GM20431 (cell line): ENCODE data around the gene SP140L.
"Not testable (repeated sequence)": the region's sequence is repeated elsewhere in the genome, so short reads cannot be mapped to it uniquely, and the experiment has no call there.

Source experiments
- in situ Hi-C: fragments of 300-500 bp; cut with MseI, MboI; formaldehyde crosslinking; loops from one replicate; pipeline ENCODE4 v1.15.0; 2020; ENCODE audit warnings: low sequenced_read_pairs; ENCODE audit not compliant: unreplicated experiment

The SP140L gene

DNA sequence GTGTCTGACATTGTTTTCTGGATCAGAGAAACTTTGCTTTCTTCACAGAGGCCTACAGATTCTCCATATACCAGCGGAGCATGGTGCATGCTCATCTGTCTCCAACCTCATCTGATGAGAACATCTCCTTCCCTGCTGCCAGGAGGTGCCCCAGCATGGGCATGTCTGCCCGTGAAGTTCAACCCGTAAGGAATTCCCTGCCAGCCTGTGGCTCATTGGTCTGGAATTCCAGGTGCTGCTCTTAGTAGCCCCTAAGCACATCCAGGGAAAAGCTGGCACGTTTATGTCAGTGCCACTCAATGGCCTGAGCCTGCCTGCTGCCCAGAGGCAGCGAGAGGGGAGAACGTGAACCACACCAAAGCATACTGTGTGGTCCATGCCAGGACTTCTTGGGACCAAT is 87.3 kb downstream of the SP140L start:
- in situ Hi-C loops: no loop called here

DNA sequence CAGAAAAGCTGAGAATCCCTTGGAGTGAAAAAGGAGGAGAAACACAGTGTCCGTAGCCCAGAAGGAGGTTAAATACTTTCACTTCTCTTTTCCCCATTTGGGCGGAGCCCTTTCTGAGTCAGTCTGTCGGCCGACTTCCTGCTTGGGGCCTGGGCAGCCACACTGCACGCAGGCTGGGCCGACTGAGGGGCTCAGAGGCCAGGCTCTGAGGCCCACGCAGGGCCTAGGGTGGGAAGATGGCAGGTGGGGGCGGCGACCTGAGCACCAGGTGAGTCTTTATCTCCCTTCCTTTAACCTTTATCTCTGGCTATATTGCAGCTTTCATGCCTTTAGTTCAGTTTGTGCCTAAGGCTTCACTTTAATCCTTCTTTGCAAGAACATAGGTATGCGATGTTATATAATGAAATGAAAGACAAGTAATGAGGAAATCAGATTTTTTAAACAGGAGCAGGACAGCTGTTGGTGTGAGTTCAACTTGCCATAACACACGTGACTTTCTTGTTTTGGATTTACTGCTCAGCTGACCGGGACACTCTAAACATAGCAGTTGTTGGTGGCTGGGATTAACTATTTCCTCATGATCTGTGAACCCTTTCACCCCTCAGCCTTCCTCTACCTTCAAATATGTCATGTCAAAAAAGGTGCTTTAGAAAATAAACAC is 89.2 kb downstream of the SP140L start, which contains the start of gene SP100:
Gene SP100 (plus strand): TSS at position 141 of the 661 bp plus-strand sequence. CDS start 96 bp downstream, at position 237.
- in situ Hi-C loops: no loop called here

GRCh38 chr2:230417436-230417835 is 90.4 kb downstream of the SP140L start:
- in situ Hi-C loops: no loop called here

DNA sequence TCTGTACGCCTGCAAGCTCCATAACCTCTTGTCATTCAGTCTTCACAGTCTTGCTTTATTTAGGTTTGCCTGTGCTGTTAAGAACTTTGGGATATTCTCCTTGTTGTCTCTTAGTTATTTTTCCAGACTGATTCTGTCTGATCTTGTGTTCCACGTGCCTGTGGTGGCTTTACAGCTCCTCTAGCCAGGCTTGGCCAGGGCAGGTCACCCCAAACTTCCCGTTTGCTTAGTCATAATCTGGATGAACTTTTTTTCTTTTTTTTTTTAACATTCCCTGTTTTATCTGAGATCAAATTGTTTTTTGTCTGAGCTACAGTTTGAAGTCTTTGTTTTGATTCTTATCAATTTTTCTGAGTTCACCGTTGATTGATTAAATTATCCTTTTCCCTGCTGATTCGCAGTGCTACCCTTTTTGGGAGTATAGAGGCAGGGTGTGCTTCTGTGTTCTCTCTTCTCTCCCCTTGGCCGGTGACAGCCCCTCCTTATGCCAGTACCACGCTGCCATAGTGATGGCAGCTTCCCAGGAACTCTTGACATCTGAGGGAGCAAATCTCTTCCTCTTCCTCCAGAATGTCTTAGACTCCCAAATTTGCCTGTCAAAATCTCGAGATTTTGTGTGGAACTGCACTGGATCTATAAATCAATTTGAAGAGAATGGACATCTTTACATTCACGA is 91.5 kb downstream of the SP140L start:
- in situ Hi-C loops: no loop called here

DNA sequence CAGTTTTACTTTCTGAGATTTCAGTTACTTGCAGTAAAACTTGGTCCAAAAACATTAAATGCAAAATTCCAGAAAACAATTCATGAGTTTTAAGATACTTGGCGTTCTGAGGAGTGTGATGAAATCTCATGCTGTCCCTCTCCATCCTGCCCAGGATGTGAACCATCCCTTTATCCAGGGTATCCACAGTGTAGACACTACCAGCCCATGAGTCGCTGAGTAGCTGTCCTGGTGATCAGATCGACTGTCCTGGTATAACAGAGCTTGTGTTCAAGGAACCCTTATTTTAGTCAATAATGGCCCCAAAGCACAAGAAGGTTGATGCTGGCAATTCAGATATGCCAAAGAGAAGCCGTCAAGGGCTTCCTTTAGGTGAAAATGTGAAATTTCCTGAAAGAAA is 92.2 kb downstream of the SP140L start:
- in situ Hi-C loops: no loop called here

- in situ Hi-C loops: no loop called here
Observed at GRCh38 chr2:230422149-230422548, 95.2 kb downstream of the SP140L start.

GRCh38 chr2:230423851-230424458 is 97.0 kb downstream of the SP140L start:
- in situ Hi-C loops: no loop called here

- in situ Hi-C loops: no loop called here
Observed at GRCh38 chr2:230425377-230425776, 98.4 kb downstream of the SP140L start.

GRCh38 chr2:230429513-230429912 is 102.5 kb downstream of the SP140L start:
- in situ Hi-C loops: no loop called here

- in situ Hi-C loops: no loop called here
Observed at GRCh38 chr2:230430957-230431910, 104.2 kb downstream of the SP140L start.

DNA sequence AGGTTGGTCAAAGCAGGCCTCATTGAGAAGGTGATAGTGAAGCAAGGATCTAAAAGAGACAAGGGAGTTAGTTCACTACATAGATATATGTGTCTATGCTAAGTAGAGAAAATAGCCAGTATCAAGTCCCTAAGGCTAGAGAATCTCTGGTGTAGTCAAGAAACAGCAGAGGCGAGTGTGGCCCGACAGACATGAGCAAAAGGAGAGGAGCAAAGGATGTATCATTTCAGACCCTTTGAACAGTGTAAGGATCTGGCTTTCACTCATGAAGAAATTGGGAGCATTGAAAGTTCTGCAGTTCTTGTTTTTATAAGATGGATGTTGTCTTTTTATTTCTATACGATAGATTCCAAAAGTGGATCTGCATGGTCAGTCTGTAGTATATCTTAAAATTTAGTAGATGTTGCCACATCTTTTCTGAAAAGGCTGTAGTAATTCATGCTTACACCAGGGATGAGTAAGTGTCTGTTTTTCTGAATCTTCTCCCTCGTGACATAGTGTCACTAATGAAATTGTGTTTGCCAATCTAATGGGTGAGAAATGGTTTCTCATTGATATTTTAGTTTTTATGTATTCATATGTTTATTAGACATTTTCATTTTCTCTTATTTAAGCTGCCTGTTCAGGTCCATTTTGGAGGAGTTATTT is 107.8 kb downstream of the SP140L start:
- in situ Hi-C loops: no loop called here

DNA sequence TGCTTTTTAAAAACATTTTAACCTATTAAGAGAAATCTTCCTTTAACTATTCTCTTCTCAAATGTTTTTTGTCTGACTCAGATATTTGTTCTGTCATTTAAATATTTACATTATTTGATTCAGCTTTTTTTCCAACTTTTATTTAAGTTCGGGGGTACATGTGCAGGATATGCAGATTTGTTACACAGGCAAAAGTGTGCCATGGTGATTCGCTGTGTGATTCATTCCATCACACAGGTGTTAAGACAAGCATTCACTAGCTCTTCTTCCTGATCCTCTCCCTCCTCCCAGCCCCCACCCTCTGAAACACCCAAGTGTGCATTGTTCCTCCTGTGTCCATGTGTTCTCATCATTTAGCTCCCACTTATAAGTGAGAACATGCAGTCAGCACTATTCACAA is 108.4 kb downstream of the SP140L start:
- in situ Hi-C loops: no loop called here

DNA sequence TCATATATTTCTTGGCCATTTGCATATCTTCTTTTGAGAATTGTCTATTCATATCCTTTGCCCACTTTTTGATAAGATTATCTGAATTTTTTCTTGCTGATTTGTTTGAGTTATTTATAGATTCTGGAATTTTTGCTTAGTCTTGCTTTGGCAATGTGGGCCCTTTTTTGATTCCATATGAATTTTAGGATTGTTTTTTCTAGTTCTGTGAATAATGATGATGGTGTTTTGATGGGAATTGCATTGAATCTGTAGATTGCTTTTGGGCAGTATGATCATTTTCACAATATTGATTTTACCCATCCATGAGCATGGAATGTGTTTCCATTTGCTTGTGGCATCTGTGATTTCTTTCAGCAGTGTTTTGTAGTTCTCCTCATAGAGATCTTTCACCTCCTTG is 112.1 kb downstream of the SP140L start:
- in situ Hi-C loops: not testable (repeated sequence)

DNA sequence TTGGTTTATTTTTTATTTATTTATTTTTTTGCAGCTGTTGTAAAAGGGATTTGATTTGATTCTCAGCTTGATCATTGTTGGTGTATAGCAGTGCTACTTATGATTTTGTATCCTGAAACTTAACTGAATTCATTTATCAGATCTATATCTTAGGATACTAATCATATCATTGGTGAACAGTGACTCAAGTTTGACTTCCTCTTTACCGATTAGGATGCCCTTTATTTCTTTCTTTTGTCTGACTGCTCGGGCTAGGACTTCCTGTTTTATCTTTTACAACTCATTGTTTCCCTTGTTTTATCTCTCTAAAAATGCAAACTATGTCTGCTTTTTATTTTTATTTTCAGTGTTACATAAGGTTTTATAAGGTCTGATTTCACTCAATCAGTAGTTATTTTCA is 112.6 kb downstream of the SP140L start:
- in situ Hi-C loops: no loop called here

GRCh38 chr2:230441227-230441897 is 114.4 kb downstream of the SP140L start:
- in situ Hi-C loops: no loop called here

- in situ Hi-C loops: no loop called here
Observed at GRCh38 chr2:230443541-230443940, 116.5 kb downstream of the SP140L start.

- in situ Hi-C loops: no loop called here
Observed at GRCh38 chr2:230444832-230445231, 117.8 kb downstream of the SP140L start.

DNA sequence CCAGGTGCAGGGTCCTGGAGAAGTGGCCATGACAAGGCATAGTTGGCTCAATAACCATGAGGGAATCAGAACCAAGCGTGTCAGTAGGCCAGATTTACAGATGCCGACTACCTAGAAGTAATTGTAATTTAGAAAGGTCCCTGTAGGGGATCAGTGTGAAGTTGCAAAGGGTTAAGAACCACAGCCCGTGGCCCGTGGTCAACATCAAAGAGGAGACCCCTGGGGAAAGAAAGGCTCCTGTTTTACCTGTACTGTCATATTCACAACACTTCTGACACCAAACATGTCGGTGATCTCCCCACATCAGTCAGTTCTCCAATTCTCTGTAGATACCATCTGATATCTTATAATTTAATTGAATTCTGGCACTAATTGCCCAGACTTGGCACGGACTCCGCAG is 120.0 kb downstream of the SP140L start:
- in situ Hi-C loops: no loop called here
